GM21717 (cell line): ENCODE measurements around the gene SLC4A3.
"Not testable (repeated sequence)": the region's sequence is repeated elsewhere in the genome, so short reads cannot be mapped to it uniquely, and the experiment has no call there.

ENCODE experiments used
- ATAC-seq: cut with Tn5 transposase; IDR thresholded peaks from one replicate; pipeline ENCODE4 v1.9.1; 2021; ENCODE audit warnings: mild to moderate bottlenecking, moderate library complexity; ENCODE audit not compliant: unreplicated experiment

SLC4A3 gene

DNA sequence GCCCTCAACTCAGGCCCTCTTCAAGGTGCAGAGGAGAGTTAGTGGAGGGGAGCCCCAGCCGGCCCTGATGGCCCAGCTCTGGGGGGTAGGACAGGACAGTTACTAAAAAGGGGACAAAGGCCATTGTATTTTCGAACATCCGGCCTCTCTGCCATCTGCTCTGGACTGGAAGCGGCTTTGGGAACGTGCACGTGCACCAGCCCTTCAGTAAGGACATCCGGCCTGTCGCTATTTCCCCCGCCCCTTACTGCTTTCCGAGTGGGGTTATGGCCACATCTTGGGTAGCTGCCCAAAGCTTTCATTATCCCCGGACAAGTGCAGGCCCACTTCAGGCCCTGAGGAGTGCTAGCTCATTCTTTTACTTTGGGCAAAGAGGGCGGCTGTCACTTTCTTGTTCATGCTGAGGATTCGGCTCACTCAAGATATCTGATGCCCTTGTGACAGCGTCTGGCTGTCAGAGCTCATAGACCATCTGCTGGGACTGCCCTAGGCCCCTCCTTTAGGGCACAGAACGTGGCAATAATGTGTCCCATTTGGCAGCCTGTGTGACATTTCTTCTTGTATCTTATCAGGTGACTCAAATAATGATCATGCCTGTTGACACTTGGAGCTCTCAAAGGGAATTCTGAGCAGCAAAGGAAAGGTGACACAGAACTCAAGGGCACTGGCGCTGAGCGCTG is 17.5 kb downstream of the SLC4A3 start:
- no peak for ATAC-seq

DNA sequence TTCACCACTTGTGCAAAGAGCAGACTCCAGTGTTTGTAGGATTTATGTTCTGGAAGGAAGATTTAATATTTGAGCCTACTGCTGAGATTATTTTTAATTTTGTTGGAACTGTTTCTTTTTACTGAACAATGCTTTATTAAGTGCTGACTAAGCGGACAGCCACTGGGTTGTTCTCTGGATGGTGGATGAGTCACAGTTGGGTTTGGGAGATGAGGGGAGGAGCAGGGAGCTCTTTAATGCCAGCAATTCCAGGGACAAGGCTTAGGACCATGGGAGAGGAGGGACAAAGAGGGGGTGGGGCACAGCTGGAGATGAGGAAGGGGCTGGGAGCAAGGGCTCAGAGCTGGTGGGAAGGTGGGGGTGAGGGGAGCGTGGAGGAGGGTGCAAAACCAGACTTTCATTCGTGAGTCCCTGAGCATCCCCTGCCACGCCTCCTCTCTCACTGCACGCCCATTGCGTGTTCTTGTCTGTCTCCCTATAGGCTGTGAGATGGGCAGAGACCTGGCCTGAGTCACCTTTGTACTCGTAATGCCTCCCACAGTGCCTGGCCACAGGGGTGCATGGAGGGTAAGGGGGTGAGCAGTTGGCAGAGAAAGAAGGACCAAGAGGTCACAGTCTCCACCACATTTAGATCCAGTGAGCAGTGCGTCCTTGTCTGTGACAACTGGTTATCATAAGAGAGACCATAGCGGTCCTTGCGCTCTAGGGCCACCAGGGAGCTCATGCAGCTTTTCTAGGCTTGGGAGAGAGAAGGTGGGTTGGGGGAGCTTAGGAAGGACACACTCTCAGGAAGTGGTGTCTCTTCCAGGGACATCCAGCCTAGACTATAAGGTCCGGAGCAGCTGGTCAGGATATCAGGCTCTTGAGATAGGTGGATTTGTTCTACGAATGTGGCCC is 18.4 kb downstream of the SLC4A3 start:
- ATAC-seq, result no peak

DNA sequence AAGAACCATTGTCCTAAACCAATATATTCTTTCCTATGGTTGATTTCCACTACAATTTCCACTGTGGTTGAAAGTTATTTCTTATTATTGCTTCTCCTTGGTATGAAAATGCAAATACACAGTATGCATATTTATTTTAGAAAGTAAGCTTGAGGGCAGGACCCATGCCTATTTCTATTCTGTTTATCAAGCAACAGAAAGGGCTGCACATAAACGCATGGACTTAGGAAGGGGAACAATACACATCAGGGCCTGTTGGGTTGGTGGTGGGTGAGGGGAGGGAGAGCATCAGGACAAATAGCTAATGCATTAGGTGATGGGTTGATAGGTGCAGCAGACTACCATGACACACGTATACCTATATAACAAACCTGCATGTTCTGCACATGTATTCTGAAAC is 20.7 kb downstream of the SLC4A3 start:
- no peak for ATAC-seq

DNA sequence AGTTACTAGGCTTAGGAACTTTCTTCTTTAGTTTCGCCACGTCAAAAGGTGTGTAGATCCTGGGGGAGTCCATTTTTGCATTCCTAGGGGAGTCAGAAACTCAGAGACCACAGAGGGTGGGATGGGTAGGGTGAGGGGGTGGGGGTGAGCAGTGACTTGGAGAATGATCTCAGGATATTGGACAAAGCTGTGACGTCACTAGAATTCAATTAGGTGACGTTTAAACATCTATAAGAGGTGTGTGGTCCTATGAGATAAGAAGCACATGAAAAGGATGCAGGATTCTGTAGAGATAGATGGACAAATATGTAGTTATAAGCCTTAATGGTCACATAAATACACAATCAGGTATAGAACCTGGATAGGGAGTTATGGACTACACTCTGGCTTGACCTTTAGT is 21.5 kb downstream of the SLC4A3 start:
- ATAC-seq, result no peak

DNA sequence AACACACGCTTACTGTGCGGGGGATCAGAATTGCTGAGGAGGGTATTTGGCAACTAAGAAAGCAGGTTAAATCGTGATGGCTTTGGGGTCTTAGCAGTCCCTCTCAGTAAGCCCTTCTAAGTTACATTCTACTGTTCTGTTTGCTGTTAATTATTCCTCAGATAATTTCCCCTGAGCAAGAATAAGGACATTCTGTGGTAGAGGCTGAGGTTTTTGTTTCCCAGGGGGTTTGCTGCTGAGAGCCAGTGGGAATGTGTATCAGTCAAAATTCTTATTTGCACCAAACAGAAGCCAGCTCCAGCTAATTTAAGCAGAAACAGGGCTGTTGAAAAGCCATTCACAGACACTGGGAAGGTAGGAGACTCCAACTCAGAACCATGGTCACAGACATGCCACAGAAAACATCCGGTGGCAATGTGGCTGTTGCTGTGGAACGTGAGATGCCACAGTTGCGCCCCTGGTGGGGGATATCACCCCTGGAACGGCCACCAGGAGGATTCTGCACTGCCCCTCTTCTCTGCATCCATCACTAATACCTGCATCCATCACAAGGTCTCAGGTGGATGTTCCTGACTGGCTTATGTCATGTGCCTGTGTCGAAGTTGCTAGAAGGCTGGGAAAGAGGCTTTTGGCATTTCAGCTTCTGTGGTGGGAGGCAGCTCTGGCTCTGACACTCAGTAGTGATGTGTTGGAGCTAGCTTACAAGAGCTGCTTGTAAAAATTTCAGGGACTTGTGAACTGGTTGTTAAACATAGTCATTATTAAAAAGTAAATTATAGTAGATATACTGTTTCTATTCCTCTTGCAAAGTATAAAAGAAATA is 23.2 kb downstream of the SLC4A3 start:
- ATAC-seq, result no peak

DNA sequence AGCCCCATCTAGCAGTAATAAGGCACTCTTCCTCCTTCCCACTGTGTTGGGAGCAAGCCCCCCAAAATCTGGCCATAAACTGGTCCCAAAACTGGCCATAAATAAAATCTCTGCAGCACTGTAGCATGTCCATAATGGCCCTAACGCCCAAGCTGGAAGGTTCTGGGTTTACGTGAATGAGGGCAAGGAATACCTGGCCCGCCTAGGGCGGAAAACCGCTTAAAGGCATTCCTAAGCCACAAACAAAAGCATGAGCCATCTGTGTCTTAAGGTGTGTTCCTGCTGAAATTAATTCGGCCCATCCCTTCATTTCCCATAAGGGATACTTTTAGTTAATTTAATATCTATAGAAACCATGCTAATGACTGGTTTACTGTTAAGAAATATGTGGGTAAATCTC is 24.2 kb downstream of the SLC4A3 start:
- ATAC-seq, result not testable (repeated sequence)

DNA sequence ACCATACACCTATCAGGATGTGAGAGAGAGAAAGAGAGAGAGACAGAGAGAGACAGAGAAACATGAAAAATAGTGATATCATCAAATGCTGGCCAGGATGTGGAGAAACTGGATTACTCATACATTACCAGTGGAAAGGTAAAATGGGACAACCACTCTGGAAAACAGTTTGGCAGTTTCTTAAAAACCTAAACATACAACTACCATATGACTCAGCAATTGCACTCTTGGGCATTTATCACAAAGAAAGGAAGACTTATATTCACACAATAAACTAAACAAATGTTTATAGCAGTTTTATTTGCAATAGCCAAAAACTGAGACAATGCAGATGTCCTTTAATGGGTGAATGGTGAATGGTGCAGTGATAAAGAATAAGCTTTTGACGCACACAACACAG is 29.1 kb downstream of the SLC4A3 start:
- no peak for ATAC-seq

DNA sequence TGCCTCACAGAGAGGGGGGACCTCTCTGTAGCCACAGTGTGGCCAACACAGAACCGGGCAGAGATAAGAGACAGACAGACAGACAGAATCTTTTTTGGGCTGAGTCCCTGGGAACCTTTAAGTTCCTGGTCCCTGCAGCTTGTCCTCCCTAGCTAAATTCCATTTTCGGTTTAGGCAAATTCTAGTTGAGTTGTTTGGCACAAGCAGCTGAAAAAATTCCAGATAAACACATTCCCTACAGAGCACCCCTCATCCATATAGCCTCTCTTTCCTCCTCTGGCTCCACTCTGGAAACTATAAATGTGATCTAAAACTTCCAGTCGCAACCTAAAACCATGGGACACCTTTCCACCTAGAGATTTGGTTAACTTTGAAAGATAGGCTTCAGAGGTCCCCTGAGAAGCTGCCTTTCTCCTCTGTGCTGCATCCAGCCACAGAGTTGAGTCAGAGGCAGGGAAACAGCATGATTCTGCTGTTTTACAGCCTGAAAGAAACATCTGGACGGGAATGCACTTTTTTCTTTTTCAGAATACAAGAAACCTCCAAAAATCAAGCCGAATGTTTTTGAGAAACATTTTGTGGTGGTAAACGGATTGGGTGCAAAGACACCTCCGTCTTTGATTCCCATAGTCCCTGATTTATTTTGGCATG is 30.9 kb downstream of the SLC4A3 start:
- no peak for ATAC-seq

DNA sequence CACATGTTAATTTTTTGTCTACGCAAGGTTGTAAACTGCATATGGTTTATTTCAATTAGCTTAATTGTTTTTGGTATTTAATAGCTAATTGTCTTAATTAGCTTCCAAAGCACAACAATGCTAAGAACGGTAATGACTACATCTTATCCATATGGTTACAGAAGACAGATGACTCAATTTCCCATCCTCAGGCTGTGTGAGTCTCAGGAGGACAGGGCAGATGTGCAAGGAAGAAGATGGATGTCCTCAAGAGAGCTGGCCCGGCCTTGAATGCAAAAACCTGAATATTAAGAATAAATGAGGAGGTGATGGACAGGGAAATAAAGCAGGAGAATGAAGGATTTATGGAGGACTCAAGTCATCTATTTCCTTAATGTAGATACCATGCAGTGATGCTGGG is 31.4 kb downstream of the SLC4A3 start:
- ATAC-seq, result no peak

DNA sequence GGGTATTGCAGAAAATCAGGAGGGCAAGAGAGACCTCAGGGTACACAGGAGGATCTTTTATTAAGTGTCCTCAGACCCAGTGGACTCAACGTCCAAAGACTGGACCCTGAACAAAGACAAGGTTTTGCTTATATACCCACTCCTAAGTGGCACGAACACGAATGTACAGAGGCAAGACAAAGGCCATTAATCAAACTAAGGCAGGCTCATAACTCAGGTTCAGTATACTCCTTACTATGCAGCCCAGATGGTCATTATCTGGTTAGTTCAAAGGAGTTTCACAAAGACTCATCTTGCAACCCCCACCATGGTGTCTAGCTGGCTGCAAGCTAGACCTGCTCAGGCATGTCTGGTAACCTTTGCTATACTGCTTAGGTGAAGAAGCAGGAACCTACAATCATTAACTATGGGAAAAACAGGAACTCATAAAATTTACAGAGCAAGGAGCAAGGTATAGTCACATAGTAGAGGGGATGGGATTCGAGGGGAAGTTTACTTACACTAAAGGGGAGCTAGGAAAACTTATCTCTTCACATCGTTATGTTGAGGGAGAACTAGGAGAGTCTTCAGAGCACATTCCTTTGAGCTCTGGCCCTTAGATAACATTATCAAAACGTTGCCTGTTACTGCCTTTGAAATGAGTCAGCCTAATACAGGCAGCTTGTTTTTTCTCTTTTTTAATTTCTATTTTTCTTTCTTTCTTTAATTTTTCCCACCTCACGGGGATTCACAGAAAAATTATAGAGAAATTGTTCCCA is 33.9 kb downstream of the SLC4A3 start:
- ATAC-seq, result peak; percentile 96

DNA sequence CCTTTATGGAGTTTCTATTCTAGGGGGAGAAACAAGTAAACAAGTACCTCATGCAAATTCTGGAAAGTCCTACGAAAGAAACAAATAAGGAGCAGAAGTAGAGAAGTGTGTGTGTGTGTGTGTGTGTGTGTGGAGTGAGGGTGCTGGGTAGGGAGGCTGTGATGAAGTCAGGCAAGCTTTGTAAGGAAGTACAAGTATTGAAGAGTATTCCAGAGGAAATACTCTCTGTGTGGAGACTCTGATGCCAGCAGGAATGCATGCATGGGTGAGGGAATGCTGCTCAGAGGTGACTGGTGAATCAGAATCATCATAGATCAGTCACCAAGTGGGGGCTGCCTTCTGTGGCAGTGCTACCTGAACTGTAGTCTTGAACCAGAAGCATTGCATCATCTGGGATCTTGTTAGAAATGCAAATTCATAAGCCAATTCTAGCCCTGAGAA is 34.5 kb downstream of the SLC4A3 start:
- no peak for ATAC-seq

DNA sequence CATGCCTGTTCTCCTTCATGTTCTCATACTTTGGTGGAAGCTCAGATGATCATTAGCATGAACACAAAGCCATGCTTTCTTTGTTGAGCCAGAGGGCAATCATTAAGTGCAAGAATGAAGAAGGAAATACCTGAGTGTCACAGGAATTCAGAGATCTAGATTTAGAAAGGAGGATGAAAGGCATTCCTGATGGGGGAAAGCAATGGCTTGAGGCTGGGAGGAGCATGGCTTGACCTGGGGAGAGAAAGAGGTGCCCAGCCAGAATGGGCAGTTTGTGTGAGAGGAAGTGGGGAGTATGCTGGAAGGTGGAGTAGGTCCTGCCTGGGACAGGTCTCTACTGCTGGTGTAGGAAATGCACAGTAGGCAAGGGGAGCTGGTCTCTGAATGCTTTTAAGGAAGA is 35.1 kb downstream of the SLC4A3 start:
- no peak for ATAC-seq

DNA sequence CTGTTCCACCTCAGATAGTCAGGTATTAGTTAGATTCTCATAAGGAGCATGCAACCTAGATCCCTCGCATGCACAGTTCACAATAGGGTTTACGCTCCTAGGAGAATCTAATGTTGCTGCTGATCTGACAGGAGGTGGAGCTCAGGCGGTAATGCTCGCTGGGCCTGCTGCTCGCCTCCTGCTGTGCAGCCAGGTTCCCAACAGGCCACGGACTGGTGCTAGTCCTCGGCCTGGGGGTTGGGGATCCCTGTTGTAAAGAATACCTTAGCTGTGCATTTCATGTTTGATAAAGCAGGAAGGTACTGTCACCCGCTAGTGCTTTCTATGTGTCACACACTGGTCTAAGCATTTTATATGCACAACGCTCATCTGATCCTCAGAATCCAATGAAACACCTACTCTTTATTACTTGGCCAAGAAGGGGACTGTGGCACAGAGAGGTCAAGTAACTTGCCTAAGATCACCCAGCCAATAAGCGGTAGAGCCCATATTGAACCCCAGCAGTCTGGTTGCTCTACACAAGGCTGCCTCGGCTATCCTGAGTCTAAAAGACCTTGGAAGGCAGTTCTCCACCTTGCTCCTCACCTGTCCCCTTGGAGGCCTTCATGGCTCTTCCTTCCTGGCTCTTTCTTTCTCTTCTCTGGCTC is 35.8 kb downstream of the SLC4A3 start:
- ATAC-seq, result no peak

DNA sequence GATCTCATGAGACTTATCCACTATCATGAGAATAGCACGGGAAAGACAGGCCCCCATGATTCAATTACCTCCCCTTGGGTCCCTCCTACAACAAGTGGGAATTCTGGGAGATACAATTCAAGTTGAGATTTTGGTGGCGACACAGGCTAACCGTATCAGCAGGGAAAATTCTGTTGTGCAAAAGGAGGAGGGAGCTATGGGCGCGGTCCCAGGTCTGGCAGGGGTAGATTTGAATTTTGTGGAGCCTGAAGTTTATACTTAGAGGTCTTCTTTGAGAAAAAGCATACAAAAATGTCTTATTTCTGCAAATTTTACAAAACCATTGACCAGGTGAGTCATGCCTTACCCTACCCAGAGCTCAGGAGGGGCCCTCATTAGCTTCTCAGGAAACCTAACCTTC is 36.6 kb downstream of the SLC4A3 start:
- ATAC-seq, result no peak

DNA sequence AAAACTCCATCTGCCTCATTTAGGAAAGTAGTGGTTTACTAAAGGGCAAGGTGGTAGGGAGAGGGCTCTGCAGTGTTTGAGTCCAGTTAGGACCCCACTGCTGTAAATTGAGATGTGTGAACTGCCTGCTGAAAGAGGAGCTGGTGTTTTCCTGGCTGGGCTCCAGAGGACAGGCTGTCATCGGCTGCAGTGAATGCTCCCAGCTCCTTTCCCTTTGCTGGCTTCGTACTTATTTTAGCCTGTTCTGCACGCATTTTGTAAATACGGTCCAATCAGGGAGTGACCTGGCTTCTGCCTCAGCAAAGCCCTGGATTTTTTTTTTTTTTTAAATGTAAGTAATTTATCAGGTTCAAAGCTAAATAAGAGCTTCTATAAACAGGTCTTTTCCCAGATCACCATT is 37.5 kb downstream of the SLC4A3 start:
- ATAC-seq, result no peak

DNA sequence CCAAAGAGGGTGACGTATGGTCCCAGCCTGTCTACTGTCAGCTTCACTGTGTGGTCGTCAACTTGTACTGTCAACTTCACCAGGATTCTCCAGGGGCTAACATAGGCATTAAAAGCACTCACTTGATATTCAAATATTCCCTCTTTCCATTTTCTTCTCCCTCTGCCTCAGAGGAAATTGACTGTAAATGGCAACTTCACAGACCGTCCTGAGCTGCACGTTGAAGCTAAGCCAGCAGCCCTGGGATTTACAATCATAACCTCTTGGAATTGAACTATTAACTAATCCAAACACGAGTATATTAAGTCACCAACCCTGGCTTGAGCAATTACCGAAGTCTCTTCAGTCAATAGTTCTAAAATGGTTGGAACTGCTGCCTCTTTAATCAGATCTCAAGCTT is 38.5 kb downstream of the SLC4A3 start:
- ATAC-seq, result no peak

DNA sequence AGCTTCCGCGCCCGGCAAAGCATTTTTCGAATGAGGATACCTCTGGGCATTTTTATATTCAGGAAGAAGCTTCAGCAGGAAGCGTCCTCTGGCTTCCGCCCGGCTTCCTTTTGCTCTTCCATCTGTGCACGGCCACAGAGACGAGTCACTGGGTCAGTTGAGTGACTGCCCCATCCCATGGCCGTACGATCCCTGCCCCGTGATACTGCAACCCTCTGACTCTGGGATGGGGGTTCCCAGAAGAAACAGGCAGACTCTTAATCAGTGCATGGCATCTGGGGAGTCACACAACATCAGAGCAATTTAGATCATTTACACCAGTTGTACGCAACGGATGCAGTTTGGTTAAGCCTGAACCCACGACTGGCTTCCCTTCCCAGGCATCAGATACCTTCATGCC is 40.9 kb downstream of the SLC4A3 start:
- ATAC-seq, result no peak

DNA sequence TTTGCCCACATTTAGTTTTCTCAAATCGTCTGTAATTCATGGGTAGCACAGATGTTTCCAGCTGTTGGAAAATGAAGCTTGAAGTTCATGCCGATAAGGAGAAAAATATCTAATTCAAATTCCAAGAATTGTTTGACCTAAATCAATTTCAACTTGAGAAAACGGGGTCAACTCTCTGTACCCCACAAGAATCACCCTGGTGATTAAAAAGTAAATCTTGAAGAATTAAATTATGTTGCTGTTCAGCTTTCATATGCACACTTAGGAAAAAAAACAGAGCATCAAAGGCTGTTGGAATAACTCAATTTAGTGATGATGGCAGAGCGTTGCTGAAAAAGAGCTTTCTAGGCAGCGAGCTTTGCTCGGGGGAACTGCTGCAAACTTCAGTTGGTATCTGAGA is 43.0 kb downstream of the SLC4A3 start:
- ATAC-seq, result no peak

DNA sequence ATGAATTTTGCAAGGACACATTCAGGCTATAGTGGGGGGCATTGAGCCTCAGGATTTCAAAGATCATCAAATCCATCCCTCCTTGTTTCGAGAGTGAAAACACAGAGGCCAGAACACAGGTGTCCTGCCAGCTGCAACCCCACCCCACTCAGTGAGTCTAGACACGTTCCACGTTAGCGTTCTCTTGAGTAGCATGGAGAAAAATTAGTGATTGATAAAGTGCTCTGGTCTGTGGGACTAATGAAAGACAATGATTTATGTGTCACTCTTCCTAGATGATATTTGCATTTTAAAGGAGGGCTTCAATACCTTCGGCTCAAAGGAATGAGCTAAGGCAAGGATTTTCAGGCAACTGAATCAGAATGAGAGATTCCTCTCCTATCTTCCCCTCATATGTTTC is 43.8 kb downstream of the SLC4A3 start:
- ATAC-seq, result no peak

DNA sequence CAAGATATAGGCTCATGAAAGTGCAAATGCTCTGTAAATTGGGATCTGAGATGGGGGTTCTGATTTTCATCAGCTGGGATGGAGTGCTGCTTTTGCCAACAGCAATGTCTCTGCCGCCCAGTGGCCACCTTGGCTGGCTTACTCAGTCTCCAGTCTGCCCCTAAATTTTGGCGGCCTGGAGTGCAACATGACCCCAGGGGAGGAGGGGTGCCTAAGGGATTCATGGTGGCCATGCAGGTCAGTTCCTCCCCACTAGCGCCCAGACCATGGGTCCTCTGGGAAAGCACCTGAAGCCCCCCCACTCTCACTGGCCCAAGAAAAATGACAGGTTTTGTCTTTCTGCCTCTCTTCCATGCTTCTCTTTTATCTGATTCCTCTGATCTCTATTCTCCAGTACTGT is 45.0 kb downstream of the SLC4A3 start:
- ATAC-seq, result no peak
